Sigmoid colon (tissue), 4 donors: Measurements from ENCODE around the gene YIPF1.

Experiments
- POLR2AphosphoS5 ChIP-seq, 4 donors: sonication (generic); formaldehyde crosslinking; IDR thresholded peaks; one replicate each; pipeline ENCODE4 v1.6.1; 2017; ENCODE audit warnings: antibody characterized with exemption in 4 of 4
- TF ChIP-seq, protein P1 (sequence below), 4 experiments: fragments of 450-650 bp in 3 of 4; fragments of 200-600 bp in 1 of 4; IDR thresholded peaks; one replicate each; pipeline ENCODE4 v1.5.1; 2016 to 2019; ENCODE audit warnings: antibody characterized with exemption in 4 of 4, mild to moderate bottlenecking in 3 of 4, moderate library complexity in 2 of 4

DNA sequence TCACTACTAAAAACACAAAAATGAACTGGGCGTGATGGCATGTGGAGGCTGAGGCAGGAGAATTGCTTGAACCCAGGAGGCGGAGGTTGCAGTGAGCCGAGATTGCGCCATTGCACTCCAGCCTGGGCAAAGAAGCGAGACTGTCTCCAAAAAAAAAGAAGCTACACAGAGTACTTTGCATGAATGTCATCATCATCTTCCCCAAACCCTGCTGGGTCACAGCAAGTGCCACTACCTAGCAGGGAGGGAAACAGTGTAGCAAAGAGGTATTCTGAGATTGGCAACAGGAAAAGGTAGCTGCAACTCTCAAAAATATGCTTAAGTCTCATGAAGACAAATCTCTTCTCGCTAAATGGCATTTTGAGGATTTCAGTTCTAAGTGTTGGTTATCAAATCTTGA, 64.3 kb downstream of the YIPF1 start:
- TF ChIP-seq POLR2AphosphoS5 (IDR thresholded peaks at IDR 0.05), result no peak
- TF ChIP-seq, protein P1, sequence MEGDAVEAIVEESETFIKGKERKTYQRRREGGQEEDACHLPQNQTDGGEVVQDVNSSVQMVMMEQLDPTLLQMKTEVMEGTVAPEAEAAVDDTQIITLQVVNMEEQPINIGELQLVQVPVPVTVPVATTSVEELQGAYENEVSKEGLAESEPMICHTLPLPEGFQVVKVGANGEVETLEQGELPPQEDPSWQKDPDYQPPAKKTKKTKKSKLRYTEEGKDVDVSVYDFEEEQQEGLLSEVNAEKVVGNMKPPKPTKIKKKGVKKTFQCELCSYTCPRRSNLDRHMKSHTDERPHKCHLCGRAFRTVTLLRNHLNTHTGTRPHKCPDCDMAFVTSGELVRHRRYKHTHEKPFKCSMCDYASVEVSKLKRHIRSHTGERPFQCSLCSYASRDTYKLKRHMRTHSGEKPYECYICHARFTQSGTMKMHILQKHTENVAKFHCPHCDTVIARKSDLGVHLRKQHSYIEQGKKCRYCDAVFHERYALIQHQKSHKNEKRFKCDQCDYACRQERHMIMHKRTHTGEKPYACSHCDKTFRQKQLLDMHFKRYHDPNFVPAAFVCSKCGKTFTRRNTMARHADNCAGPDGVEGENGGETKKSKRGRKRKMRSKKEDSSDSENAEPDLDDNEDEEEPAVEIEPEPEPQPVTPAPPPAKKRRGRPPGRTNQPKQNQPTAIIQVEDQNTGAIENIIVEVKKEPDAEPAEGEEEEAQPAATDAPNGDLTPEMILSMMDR (IDR thresholded peaks at IDR 0.05), result no peak
